ENCODE results near the gene MYLK4.

Gene MYLK4

DNA sequence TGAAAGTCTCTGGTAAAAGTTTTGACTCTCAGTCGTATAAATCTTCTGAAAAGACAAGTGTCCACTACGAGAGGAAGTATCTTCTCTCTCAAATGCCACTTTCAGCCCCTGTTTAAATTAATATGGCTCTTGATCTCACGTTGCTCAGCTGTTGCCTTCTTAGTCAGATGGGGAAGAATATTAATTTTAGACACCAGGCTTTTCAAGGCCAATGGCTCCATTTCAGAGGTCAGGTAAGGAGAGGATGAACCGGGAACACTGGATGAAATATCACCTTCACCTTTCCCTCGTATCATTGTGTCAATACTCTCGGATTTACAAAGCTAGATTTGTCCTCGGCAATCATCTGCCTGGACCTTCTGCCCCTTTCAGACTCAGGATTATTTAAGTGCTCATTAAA, at the start of gene MYLK4:
TSS of gene MYLK4 (minus strand) at position 91 of the 400 bp plus-strand sequence. CDS start 1,628 bp downstream, outside the sequence.
- DNase-seq = no peak

DNA sequence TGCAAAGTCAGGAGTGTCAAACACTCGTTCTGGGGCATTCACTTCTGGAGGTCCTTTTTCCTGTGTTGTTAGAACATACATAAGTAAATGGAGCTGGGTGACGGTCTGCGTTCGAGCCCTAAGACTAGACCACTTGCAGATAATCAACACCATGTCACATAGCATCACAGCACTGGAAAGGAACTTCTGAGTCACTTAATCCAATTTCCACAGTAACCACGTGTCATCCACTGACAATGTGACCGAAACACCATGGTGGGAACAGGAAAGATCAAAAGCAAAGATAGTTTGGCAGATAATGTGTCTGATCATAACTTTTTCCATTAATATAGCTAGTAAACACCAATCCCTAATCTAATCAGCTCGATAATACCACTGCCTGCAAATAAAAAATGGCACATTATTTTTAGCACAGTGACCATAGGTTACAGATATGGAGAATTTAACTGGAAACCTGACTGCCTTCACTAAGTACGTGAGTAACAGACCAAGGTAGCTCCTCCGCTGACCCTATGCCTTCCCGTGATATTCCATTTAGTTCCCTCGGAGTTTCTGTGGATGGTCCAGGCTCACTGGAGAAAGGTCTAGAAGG, 49.3 kb upstream of the MYLK4 start:
- DNase-seq = no peak

DNA sequence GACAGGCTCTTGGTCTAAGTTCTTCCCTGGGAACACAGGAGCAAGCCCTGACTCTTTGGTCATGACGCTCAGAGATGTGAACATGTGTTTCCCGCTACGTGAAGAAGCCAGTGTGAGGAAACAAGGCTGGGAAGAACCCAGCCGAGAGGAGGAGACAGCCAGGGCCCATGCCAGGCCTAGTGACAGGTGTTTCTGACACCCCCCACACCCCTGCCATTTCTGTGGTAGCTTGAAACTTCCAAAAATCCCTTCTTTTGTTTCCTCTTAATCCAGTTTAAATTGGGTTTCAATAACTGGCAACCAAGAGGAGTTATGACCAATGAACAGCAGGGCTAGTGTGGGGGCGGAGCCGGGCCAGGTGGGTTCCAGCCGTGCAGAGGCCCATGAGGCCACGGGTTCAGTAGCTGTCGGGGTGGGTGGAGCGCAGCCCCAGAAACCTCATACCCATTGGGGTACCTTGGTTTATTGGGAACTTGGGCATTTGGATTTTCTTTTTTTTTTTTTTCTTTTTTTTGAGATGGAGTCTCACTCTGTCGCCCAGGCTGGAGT, 47.9 kb upstream of the MYLK4 start:
- no peak for DNase-seq

DNA sequence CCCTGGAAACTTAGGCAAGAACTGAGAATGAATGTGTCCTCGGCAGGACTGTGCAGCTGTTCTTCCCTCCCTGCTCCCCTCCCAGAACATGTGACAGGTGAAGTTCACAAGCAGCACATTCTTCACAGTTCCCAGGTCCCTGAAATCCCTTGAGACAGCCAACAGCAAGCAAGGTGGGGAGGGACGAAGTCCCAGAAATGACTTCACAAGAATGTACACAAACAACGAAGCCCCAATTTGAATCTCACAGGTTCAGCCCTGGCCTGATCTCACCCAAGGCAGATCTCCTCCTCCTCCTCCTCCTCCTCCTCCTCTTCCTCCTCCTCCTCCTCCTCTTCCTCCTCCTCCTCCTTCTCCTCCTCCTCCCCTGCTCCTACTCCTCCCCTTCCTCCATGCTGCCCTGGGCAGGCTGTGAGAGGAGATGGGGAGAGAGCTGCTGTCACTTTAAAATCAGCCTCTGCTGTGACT, 46.9 kb upstream of the MYLK4 start:
- no peak for DNase-seq

DNA sequence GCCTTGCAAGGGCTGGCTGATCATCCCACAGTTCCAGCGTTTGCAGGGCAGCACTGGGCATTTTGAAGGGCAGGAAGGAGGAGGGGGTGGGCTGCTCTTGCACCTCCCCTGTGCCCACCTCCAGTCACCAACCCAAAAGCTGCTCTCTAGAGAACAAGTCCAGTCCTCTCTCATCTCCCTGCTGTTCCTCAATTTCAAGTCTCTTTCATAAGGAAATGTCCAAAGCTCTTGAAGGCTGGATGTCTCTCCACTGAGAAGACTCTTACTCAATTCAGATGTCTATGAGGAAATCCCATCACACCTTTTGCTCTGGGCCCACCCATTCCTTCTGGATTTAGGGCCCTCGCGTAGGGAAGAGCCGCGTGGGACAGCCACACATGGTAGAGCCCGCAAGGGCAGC, 46.1 kb upstream of the MYLK4 start:
- DNase-seq = no peak

DNA sequence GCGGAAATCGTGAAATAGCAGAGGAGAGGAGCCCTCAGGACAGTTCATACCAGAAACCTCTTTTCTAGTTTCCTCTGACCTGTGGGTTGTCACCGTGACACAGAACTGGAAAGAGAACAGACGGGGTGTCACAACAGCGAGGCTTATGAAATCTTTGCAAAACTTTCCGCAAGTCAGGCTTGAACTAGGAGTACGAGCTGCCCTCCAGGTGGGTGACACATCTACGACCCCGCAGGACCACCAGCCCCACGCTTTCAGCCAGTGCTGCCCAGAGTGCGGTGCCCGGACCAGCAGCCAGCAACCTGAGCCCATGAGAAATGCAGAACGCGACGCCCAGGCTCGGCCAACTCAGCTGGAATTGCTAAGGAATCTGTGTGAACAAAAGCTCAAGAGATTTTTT, 45.2 kb upstream of the MYLK4 start:
- DNase-seq = no peak

DNA sequence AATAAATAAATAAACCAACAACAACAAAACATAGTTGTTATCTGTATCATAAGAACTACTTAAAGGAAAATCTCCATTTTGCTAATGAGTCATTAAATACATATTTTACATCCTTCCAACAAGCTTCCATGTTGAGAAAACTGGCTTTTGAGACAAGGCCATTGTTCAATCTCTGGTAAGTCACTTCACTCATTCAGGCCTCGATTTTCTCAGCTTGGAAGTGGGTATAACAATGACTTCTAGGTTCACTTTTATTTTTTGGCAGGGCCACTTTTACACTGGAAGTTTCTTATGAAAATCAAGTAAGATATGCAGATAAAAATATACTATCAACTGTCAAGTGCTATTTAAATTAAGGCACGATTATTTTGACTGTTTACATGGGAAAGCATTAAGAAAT, 44.4 kb upstream of the MYLK4 start:
- DNase-seq = no peak

DNA sequence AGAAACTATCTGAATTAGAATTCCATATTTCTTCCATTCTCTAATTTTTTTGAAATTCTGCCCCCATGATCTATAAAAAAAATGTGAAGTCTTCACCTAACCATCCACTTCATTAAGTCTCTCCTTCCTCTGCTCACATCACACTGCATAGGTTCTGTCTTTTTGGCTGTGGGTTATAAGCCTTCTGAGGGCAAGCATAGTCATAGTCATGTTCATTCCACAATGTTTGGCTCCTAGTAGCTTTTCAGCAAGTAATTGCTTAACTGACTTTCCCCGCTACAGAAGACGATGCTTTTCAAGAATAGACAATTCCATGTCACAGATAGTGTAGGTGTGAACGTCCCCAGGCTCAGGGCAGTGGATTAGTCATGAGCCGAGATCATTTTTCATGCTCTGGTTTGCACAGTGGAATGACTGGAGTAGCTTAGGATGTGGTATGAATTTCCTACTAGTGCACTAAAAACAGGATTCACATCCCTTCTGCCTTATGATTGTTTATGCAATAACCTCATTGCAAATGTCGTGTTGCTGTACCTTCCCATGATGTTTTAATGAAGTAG, 43.5 kb upstream of the MYLK4 start:
- DNase-seq = no peak

DNA sequence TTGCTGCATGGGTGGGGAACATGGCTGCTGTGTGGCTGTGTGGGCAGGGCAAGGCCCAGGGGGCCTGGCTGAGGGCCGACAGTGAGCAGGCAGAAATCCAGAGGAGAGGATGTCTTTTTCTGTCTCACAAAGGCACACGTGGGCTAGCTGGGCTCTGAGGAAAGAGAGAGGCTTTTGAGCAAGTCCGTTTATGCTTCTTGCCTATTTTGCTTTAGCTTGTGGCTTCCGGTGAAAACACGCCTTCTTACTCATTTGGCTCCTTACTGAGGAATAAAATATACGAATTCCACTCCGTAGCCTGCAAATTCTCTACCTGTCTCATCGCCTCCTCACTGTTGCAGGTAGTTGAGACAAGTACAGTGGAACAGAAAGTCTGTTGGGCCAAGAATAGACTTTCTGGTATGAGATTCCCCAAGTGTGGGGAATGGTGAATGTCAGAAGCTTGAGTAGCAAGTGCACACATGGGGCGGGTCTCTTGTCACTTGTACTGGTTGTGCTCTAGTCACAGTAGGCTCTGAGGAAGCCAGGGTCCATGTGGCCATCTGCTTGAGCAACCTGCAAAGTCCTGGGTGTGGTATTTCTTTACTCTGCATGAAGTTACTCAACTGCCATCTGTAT, 42.9 kb upstream of the MYLK4 start:
- DNase-seq = no peak

DNA sequence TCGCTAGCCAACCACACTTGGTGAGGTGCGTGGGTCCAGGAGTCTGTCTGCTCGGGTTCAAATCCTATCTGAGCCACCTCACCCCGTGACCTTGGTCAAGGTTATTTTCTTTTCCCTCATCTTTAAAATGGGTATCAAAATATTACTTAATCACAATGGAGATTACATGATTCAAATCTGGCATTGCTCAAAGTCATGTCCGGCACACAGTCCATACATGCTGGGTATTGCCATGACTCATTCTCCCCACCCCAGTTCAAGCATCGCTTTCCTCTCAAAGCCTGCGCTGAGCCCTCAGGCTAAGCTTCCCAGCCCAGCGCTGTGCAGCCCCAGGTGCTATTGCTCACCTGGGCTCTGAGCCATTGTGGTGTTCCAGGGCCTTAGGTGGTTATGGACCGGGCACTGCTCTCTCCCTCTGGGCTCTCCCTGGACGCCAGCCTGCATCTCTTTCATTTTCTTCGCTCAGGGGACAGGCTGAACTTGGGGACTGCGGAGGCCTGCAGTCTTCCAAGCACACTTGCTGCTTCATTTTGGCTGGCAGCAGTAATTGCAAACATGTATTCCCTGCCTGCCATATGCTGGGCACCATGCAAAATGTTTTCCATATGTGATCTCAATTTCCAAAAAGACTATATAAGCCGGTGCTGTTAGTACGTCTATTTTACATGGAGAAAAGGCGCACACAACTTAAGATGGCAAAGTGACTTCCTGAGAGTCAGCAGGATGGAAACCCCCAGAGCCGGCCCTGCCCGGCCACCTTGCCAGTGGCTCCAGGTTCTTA, 41.8 kb upstream of the MYLK4 start:
- no peak for DNase-seq

DNA sequence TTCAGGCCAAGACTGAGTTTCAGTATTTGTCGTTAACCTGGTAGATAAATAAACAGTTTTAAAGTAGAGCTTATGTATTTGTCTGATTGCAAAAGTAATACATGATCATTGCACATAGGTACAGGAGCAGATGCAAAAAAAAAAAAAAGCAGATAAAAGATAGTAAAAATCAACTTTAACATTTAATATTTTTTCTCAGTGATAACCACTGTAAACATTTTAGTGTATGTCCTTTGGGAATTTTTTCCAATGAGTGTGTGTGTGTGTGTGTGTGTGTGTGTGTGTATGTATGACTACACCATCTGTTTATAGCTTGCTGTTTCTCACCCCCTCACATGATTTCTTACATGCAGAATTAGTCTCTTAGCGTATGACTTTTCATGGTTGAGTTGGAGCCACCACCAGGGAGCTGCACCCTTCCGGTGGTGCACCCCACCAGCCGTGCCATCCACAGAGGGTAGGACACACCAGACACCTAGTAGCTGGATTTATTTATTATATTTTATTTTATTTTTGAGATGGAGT, 40.8 kb upstream of the MYLK4 start:
- no peak for DNase-seq

DNA sequence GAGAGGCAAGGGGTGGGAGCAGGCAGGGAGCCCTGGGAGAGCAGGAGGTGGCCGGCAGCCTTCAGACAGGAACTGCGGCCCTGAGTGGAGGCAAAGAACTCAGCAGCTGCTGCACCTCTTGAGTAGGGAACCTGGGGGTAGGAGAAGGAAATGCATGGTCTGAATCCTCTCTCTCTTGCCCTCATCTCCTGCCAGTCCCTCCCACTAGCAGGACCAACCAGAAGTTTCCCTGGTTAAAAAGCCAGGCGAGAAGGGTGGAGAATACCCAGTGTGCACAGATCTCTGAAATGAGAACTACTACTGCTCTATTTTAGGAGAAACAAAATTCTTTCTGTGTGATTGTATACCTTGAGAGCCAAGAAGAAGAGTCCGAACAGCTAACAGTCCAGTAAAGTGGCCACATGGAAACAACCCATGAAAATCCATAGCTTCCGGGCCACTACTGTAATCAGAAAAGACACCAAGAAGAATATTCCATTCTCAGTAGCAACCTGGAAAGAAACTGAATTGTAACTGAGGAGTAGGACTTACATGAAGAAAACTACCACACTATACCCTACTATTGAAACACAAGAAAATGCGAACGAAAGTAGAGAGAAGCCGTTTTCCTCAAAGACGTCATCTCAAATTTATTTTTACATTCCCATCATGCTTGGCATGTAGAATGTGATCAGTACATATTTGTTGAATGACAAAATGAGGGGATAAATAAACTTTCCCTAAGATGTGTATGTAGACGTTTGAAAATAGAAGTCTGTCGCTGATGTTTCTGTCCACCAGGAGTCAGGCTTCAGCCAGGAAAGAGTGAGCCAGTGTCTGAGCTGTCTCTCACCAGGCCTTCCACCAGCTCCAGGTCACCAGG, 40.1 kb upstream of the MYLK4 start:
- peak; percentile 85 for DNase-seq

DNA sequence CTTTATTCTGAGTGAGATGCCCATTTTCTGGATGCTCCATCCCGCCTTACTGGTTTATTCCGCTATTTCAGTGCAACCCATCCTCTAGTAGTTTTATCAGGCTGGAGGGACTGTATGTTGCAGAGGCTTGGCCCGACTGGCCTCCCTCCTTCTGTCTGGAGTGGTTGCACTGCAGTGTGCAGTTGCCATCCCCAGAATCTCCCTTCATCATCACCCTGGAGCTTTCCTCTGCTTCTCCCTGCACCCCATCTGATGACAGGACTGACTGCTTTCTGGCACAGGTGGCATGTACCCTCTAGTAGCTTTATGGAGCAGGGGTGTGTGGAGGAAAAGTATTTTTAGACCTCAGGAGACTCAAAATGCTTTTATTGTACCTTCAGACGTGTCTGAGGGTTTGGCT, 35.5 kb upstream of the MYLK4 start:
- no peak for DNase-seq

DNA sequence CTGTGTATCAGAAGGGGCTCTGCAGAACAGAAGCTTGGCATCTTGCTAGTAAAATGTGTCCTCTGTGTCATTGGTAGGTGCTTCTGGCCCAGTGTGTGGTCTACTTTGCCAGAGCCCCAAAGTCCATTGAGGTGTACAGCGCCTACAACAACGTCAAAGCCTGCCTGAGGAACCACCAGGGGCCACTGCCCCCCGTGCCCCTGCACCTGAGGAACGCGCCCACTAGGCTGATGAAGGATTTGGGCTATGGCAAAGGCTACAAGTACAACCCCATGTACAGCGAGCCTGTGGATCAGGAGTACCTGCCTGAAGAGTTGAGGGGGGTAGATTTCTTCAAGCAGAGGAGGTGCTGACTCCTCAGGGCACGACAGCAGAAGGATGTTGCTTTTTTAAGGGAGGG, 34.2 kb upstream of the MYLK4 start:
- no peak for DNase-seq

DNA sequence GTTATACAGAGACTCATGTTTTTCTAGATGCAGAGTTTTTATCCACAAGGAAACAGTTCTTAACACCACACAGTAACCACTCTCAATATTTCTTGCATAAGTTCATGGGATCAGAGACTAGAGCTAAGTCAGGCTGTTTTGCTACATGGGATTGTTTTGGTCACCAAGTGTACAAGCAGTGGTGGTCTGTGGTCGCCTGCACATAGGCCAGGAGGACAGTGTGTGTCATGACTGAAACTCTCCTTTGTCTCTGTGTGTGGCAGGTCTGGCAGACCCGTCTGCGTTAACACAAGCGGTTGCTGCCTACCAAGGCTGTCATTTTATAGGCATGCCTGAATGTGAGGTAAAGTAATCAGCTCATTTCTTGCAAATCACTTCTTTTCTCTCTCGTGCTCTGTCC, 33.3 kb upstream of the MYLK4 start:
- no peak for DNase-seq

DNA sequence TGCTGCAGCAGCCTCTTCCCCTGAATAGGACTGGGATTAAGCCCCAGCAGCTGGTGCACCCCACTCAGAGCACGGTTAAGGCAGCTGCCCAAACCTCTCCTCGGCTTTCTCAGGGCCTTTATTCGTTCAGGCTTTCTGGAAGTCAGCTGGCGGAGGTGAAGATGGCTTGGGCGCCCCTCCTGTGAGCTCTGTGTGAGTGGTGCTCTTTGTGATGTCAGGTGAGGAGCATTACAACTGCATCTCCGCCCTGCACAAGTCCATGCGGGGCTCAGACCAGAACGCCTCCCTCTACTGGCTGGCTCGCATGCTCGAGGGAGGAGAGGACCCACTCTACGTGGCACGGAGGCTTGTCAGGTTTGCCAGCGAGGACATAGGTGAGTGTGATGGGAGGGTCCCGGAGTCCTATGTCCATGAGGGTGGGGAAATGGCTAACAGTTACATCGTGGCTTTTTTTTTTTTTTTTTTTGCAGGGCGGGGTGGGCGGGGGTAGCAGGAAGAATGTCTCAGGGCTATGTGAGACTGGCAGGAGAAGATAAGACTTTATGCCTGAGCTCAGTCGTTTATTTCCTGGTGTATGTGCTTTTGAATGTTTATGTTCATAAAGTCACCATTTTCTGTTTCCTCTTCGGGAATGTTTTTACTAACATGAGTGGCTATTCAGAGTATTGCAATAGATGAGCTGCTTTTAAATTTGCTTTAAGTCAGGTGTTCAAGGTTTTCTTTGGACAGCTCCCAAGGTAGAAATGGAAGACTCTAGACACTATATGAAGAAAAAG, 32.7 kb upstream of the MYLK4 start:
- DNase-seq = no peak

DNA sequence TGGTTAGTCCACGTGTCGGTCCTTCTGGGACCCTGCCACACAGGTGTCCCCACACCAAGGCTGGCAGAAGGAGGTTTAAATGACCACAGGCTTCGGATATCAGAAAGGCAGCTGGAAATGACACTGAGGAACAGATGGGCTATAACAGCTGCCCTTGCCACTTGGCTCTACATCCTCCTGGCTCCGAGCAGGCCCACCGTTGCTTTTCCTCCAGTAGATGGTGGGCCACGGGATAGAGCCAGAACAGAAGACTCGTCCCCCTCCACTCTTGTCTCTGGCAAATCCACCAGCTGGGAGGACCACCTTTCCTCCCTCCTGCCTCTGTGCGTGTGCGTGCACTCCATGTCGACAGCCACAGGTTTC, 32.1 kb upstream of the MYLK4 start:
- DNase-seq = no peak

DNA sequence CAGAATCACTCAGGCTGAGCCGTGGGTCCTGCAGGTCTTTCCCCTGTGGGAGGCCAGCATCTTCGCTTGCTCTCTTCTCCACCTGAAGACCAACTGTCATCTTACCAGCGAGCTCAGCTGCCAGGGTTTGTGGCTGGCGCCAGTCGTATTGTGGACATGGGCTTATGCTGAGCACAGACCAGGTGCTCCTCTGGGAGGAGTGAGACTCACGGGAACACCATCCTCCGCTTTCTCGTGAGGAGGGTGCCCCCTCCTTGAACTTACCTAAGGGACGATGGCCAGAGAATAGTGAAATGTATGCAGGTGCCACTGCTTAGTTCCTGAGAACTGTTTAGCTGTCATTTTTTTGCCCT, 31.6 kb upstream of the MYLK4 start:
- DNase-seq = no peak

DNA sequence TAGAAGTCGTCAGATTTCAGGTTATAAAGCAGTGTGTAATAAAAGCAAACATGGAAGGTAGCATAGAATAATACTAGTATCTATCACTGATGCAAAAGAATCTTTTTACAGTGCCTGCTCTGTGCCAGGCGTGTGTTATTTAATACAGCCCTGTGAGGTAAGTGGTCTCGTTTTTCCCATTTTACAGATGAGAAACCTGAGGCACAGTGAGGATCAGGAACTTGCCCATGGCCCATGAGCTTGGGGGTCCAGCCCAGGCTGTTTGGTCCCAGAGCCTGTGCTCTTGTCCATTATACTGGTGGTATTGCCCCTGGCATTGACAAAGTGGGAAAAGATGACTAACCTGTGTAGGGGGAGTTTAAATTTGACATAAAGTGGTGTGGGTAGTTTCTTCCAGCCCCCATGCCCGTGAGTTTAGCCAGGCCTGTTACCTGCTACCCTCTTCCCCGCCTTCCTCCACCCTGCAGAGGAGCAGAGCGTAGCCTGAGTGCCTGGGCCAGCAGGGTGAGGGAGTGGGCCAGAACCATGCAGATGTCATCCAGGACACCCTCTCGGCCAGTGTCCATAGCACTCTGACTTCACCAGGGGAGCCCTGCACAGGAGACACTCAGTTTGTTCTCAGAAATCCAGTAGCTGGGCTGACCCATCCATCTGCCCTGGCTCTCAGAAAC, 31.1 kb upstream of the MYLK4 start:
- DNase-seq = no peak

DNA sequence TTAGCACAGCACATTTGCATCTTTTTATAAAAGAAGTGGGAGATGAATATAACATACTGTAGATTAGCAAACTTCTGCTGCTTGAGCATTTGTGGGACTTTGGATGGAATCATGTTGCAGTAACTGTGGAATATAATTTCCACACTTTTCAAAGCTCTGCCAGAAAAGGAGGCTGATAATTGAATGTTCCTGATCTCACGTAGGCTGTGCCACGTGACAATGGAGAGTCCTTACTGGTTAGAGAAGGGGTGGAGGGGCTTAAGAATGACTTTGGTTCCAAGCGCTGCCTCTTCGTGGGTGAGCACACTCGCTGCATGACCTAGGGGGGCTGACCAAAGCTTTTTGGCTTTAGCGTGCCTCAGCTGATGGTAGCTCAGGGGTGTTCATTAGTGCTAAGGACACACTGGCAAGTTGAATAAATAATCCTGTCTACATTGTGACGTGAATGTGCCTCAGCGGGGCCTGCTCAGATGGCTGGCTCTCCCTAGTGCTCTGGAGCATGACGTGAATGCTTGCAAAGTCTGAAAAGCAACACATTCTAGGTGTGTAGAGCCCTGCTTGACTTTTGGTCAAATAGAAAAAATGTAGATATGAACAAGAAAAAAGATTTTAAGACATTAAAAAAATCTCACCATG, 29.5 kb upstream of the MYLK4 start:
- no peak for DNase-seq

DNA sequence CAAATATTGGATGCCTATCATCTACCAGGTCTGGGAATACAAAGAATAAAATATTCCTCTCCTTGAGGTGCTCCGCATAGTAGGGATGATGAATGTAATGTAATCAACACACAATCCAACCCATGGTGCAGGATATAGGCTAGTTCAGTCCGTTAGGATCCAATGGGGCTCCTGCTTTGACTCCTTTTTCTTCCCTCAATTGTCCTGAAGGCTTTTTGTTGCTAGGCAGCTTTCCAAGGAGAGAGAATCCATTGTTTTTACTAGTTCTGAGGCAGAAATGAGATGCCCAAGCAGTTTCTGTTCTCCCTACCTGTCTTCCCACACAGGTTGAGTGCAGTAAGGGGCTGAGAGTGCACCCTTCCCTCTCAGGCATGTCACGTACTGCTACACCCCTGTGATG, 26.5 kb upstream of the MYLK4 start:
- DNase-seq = no peak
